Prostate gland (tissue), 2 donors: ENCODE results near the gene NUDT22.

Experiments
- POLR2AphosphoS5 ChIP-seq: sonication (generic); formaldehyde crosslinking; IDR thresholded peaks from one replicate; pipeline ENCODE4 v1.6.1; 2017; ENCODE audit warnings: antibody characterized with exemption
- TF ChIP-seq, protein P1 (sequence below), 4 experiments: fragments of 200-600 bp in 2 of 4; fragments of 450-650 bp in 2 of 4; sonication (generic) in 2 of 4; IDR thresholded peaks; 1 replicate in 3 of 4; 2 replicates in 1 of 4; pipeline ENCODE4 v1.5.1; 2016 to 2019; ENCODE audit warnings: antibody characterized with exemption in 4 of 4, mild to moderate bottlenecking in 2 of 4, moderate library complexity in 2 of 4

GRCh38 chr11:64219354-64219684 is 6.8 kb upstream of the NUDT22 start:
- TF ChIP-seq, protein P1, sequence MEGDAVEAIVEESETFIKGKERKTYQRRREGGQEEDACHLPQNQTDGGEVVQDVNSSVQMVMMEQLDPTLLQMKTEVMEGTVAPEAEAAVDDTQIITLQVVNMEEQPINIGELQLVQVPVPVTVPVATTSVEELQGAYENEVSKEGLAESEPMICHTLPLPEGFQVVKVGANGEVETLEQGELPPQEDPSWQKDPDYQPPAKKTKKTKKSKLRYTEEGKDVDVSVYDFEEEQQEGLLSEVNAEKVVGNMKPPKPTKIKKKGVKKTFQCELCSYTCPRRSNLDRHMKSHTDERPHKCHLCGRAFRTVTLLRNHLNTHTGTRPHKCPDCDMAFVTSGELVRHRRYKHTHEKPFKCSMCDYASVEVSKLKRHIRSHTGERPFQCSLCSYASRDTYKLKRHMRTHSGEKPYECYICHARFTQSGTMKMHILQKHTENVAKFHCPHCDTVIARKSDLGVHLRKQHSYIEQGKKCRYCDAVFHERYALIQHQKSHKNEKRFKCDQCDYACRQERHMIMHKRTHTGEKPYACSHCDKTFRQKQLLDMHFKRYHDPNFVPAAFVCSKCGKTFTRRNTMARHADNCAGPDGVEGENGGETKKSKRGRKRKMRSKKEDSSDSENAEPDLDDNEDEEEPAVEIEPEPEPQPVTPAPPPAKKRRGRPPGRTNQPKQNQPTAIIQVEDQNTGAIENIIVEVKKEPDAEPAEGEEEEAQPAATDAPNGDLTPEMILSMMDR (IDR thresholded peaks at IDR 0.05): no peak
- TF ChIP-seq POLR2AphosphoS5: no peak
